ENCODE data around the gene STARD3. TPM values are rescaled to one million over a fixed set of nuclear protein-coding genes. Genes with fewer than 3 reads are reported as not detected.

The STARD3 gene
- total and polyA plus RNA-seq, 2 donors (not counting 3 experiments of a cell fraction or from before 2014, with no cell fraction given), result 51.0 to 75.7 TPM

GRCh38 chr17:39619786-39620101 lies 17.2 kb upstream of the STARD3 start:
- intact Hi-C loops (cut with micrococcal nuclease), result loop anchor here (10.0 kb wide), 1 partner anchor 335 kb away; no protein-coding TSS in a partner anchor
- no peak for TF ChIP-seq POLR2AphosphoS5 (IDR thresholded peaks at IDR 0.05; ENCODE audit: insufficient read depth, low read depth, low read length)
- TF ChIP-seq GATA2 (IDR thresholded peaks at IDR 0.05; ENCODE audit: insufficient read depth, insufficient read length, low read depth, low read length), result no peak
- TF ChIP-seq JUN (IDR thresholded peaks at IDR 0.05; ENCODE audit: borderline replicate concordance, insufficient read depth, insufficient read length, low read depth), result no peak
- no peak for TF ChIP-seq FOS (IDR thresholded peaks at IDR 0.05; ENCODE audit: borderline replicate concordance, insufficient read depth, low read length)
- no peak for TF ChIP-seq MAX (IDR thresholded peaks at IDR 0.05; ENCODE audit: insufficient read depth, insufficient read length)
- no peak for TF ChIP-seq POLR2A (IDR thresholded peaks at IDR 0.05; ENCODE audit: low read depth, low read length)
- TF ChIP-seq MYC (IDR thresholded peaks at IDR 0.05; ENCODE audit: low read depth, low read length), result no peak
- no peak for TF ChIP-seq CTCF (IDR thresholded peaks at IDR 0.05; ENCODE audit: extremely low read depth in 1 of 2, insufficient read depth in 1 of 2, low read depth in 1 of 2, low read length in 2 of 2)
- TF ChIP-seq EZH2 (IDR thresholded peaks at IDR 0.05; ENCODE audit: borderline replicate concordance, low read depth, low read length, severe bottlenecking), result no peak
- dilution Hi-C loops (cut with MboI; ENCODE audit: extremely low pct_ligation_motif_present, low sequenced_read_pairs), result no loop called here
- ChIA-PET POLR2A (interaction anchor here (0.6 kb wide), 1 partner anchor 48 kb away, joined by 9 read pairs; no protein-coding TSS in a partner anchor), CTCF (interaction anchor here (1.2 to 5.8 kb wide), 9 partner anchors 13 to 135 kb away, joined by 3 to 291 read pairs (median 84); partner anchors contain the start of genes PNMT and TCAP)
- Histone ChIP-seq H4K20me1 (replicated peaks; ENCODE audit: control insufficient read depth, extremely low read depth, insufficient read depth, low read length) (no peaks in the 10 kb centered on the region), H3K4me2 (ENCODE audit: insufficient read depth, low read length) (no peak overlapping the region), H3K9me3 (replicated peaks; ENCODE audit: control insufficient read depth, insufficient read depth, low read length) (no peaks in the 10 kb centered on the region), H3K9me1 (replicated peaks; ENCODE audit: control insufficient read depth, extremely low read depth, insufficient read depth, low read length) (no peaks in the 10 kb centered on the region), H3K79me2 (ENCODE audit: control insufficient read depth, insufficient read depth, low read length) (no peaks in the 10 kb centered on the region), H3K27ac (ENCODE audit: insufficient read depth, low read depth, low read length) (no peak overlapping the region), H3K4me3 (replicated peaks in 1 of 3; ENCODE audit: insufficient read depth in 1 of 3, low read depth in 1 of 3, low read length in 3 of 3) (no peak overlapping the region), H2AFZ (ENCODE audit: low read depth, low read length) (no peak overlapping the region), H3K4me1 (ENCODE audit: control insufficient read depth, extremely low read depth, insufficient read depth, low read length) (peaks cover 10% of the 10 kb centered on the region), H3K36me3 (ENCODE audit: control insufficient read depth in 2 of 2, extremely low read depth in 1 of 2, insufficient read depth in 2 of 2, low read length in 2 of 2) (no peaks in the 10 kb centered on the region), H3K9ac (replicated peaks; ENCODE audit: extremely low read depth, insufficient read depth, low read length) (no peak overlapping the region), H3K27me3 (ENCODE audit: control insufficient read depth in 2 of 2, insufficient read depth in 2 of 2, low read length in 2 of 2) (peaks cover 5 to 11% of the 10 kb centered on the region in 2 experiments)
- DNase-seq (ENCODE audit: low read depth, low spot score), result no peak
- no TSS peak for BruUV-seq (replicated peaks)
- FAIRE-seq, result no peak

Data from endothelial cell of umbilical vein (primary cell).